Fibroblast of villous mesenchyme (primary cell): Measurements from ENCODE around the gene OLFML2B. TPM values are rescaled to one million over a fixed set of nuclear protein-coding genes. Genes with fewer than 3 reads are reported as not detected.
A peak's percentile ranks its signal among the peaks of the same experiment; 100 is the strongest.

Experiments used
- DNase-seq: peaks from one replicate; pipeline ENCODE4 v3.0.0-alpha.2; 2010; ENCODE audit warnings: low read depth
- H3K4me3 ChIP-seq: 2 replicates; pipeline ENCODE4 v1.5.1; 2011; ENCODE audit warnings: low read depth, mild to moderate bottlenecking, low read length
- total RNA-seq: library from RNA; depleted of rRNA; stranded (reverse); fragments of >200 nt; gene quantifications from 2 replicates; pipeline ENCODE4 v1.2.3, GENCODE V29; 2012
- TF ChIP-seq, protein P1 (sequence below): IDR thresholded peaks from 2 replicates; pipeline ENCODE4 v1.5.1; 2012; ENCODE audit warnings: low read depth, mild to moderate bottlenecking, low read length; ENCODE audit not compliant: insufficient read depth

OLFML2B gene
- total RNA-seq, 1 donor, result 5.2 TPM

DNA sequence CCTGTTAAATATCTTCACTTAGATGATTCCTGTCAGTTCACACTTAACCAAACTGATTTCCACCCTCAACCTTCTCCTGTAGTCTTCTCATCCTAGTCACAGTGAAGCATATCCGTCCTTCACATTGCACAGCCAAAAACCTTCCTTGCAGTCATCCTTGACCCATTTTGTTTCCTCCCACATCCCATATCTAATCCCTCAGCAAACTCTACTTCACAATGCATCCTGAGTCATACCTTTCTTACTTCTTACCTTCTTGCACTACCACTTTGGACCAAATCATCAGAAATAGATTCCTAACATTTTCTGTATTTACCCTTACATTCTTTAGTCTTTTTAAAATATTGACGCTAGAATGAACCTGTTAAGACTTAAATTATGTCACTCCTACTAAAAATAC, 86.9 kb downstream of the OLFML2B start:
- DNase-seq, result no peak
- TF ChIP-seq, protein P1, sequence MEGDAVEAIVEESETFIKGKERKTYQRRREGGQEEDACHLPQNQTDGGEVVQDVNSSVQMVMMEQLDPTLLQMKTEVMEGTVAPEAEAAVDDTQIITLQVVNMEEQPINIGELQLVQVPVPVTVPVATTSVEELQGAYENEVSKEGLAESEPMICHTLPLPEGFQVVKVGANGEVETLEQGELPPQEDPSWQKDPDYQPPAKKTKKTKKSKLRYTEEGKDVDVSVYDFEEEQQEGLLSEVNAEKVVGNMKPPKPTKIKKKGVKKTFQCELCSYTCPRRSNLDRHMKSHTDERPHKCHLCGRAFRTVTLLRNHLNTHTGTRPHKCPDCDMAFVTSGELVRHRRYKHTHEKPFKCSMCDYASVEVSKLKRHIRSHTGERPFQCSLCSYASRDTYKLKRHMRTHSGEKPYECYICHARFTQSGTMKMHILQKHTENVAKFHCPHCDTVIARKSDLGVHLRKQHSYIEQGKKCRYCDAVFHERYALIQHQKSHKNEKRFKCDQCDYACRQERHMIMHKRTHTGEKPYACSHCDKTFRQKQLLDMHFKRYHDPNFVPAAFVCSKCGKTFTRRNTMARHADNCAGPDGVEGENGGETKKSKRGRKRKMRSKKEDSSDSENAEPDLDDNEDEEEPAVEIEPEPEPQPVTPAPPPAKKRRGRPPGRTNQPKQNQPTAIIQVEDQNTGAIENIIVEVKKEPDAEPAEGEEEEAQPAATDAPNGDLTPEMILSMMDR, result no peak

DNA sequence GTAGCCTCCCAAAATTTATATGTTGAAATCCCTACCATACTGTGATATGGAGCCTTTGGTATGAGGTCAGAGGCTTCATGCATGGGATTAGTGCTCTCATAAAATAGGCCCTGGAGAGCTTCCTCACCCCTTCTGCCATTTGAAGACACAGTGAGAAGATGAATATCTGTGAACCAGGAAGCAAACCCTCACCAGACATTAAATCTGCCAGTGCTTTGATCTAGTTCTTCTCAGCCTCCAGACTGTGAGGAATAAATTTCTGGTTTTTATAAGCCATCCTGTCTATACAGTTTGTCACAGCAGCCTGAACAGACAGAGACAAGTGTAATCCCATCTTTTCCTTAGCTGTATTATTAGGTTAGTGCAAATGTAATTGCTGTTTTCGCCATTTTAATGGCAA, 88.4 kb downstream of the OLFML2B start:
- TF ChIP-seq, protein P1, result no peak
- DNase-seq, result peak; percentile 39
- H3K4me3 ChIP-seq, result no peak overlapping the region

More for the DNA sequence above, 86.9 kb downstream of the OLFML2B start:
- H3K4me3 ChIP-seq, result no peak overlapping the region

DNA sequence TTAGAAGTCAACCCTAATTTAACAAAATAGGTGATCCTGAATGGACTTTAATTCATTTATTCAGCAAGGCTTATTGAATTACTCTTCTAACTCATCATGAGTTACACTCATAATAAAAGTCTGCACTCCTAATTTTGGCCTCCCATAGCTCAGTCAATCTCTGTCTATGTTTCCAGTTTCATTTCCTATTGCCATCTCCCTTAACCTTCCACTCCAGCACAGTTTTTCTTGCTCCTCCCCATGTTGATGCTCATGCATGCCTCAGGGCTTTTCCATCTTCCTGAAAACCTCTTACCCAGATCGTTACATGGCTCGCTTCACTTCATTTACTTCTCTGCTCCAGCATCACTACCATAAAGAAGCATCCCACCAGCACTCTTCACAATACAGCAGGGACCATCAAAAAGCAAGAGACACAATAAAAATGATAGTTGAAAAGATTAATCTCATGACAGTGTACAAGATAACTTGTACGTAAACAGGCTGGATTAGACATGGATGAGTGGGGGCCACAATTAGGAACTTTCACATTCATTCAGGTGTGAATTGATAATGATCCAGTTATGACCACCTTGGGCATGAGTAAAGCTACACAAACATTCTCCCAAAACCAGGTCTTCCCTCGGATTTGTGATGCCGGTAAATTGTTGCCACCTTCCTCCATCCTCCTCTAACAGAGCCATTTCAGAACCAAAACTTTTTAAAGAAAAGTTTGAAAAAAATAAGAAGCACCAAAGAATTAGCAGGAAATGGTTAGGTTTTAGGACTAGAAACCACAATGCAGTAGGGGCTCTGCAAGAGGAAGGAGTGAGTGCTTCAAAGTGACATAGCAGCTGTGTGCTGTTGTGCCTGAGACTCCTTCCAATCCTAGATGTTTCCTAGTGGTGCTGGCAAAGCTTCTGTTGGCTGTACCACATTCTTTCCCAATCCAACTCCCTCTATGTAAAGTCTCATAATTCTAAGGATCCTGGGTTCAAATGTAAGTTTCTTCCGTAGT, 89.8 kb downstream of the OLFML2B start:
- H3K4me3 ChIP-seq, result no peak overlapping the region
- no peak for DNase-seq
- TF ChIP-seq, protein P1, result no peak

Other genes with a start within 250 kb of the OLFML2B start
- gene NOS1AP, start 45.8 kb upstream of the OLFML2B start, total RNA-seq, result under 0.01 and 0.43 TPM in 2 replicates